Tibial nerve (tissue), 4 donors: ENCODE results near the gene GGA2.

ENCODE experiments used
- EP300 ChIP-seq, 2 donors: sonication (generic); formaldehyde crosslinking; IDR thresholded peaks; one replicate each; pipeline ENCODE4 v1.6.1; 2017; ENCODE audit warnings: antibody characterized with exemption in 2 of 2, mild to moderate bottlenecking in 1 of 2
- POLR2A ChIP-seq, 2 donors: fragments of 450-650 bp; IDR thresholded peaks; one replicate each; pipeline ENCODE4 v1.6.1; 2017; ENCODE audit warnings: antibody characterized with exemption in 2 of 2, mild to moderate bottlenecking in 2 of 2, moderate library complexity in 2 of 2
- TF ChIP-seq, protein P1 (sequence below), 5 experiments: fragments of 200-600 bp in 3 of 5; fragments of 450-650 bp in 2 of 5; sonication (generic) in 3 of 5; IDR thresholded peaks; one replicate each; pipeline ENCODE4 v1.5.1; 2016 to 2019; ENCODE audit warnings: antibody characterized with exemption in 5 of 5, mild to moderate bottlenecking in 3 of 5, moderate library complexity in 2 of 5

DNA sequence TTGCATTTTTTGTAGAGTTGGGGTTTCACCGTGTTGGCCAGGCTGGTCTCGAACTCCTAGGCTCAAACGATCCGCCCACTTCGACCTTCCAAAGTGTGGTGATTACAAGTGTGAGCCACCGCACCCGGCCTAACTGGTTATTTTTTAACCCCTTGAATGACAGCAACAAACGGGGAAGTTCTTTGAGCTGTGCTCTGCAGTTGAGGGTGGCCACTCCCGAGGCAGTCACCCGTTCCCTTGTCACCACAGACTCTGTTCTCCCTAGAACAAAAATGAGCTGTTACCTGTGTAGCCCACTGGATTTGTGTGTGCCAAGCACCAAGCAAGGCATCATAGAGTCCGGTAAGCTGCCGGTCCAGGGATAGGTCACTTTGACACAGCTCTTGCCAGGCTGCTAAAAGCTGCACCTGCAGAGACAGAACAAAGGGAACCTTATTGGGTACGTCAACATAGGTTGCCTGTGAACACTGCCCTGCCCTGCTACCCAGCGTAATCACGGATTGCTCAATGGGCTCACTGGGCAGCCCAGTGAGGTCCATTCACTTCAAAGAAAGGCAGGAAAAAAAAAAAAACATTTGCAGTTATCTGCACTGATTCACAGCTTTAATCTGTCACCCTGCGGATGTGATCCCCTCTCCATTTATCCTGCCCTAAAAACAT lies 76.9 kb downstream of the GGA2 start:
- TF ChIP-seq POLR2A (IDR thresholded peaks at IDR 0.05) (no peak), EP300 (IDR thresholded peaks at IDR 0.05) (no peak)
- TF ChIP-seq, protein P1, sequence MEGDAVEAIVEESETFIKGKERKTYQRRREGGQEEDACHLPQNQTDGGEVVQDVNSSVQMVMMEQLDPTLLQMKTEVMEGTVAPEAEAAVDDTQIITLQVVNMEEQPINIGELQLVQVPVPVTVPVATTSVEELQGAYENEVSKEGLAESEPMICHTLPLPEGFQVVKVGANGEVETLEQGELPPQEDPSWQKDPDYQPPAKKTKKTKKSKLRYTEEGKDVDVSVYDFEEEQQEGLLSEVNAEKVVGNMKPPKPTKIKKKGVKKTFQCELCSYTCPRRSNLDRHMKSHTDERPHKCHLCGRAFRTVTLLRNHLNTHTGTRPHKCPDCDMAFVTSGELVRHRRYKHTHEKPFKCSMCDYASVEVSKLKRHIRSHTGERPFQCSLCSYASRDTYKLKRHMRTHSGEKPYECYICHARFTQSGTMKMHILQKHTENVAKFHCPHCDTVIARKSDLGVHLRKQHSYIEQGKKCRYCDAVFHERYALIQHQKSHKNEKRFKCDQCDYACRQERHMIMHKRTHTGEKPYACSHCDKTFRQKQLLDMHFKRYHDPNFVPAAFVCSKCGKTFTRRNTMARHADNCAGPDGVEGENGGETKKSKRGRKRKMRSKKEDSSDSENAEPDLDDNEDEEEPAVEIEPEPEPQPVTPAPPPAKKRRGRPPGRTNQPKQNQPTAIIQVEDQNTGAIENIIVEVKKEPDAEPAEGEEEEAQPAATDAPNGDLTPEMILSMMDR (IDR thresholded peaks at IDR 0.05): no peak
